GM18499 (cell line): Measurements from ENCODE around the gene EDA2R.

ENCODE experiments used
- ATAC-seq: cut with Tn5 transposase; IDR thresholded peaks from one replicate; pipeline ENCODE4 v1.9.1; 2021; ENCODE audit warnings: moderate number of reproducible peaks; ENCODE audit not compliant: insufficient read depth, unreplicated experiment

EDA2R gene

GRCh38 chrX:66638591-66639500, at the start of gene EDA2R:
Gene EDA2R, minus strand, starts transcription at chrX:66639078. Its CDS starts 23,058 bp downstream, at chrX:66616020.
- ATAC-seq = peak; percentile 95

DNA sequence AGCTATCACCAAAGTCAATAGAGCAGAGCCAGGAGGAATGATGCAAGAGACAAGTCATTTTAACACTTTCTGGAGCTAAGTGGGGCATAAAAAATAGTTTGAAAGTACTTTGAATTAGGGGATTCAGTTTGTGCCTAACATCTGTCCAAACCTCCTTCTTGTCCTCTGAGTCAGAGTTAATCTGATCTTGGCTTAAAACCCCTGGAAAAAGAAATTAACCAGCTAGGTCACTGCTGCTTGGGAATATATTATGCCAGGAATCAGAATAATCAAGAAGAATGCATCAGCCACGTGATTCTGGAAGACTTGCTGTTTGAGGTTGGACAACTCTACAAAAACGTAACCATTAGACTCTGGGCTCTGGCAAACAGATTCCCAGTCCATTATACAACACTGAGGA, 45.3 kb upstream of the EDA2R start:
- no peak for ATAC-seq

- ATAC-seq = no peak
Measured at GRCh38 chrX:66680451-66680850, 41.6 kb upstream of the EDA2R start.

DNA sequence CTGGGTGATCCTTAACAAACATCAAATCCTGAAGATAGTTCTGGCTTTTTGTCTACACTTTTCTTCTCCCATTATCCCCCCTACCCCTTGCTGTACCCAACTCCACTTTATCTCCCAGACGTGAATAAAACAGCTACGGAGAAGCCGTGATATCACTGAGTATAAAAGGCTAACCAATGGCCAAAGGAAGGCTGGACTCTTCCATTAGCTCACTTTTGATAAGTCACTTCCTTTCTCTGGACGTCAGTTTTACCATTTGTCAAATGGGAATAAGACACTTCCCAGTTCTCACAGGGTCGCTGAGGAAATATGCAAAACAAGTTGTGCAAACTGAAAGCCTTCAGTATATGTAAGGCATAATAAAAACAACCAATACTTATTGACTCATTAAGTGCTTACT, 38.6 kb upstream of the EDA2R start:
- ATAC-seq = no peak

DNA sequence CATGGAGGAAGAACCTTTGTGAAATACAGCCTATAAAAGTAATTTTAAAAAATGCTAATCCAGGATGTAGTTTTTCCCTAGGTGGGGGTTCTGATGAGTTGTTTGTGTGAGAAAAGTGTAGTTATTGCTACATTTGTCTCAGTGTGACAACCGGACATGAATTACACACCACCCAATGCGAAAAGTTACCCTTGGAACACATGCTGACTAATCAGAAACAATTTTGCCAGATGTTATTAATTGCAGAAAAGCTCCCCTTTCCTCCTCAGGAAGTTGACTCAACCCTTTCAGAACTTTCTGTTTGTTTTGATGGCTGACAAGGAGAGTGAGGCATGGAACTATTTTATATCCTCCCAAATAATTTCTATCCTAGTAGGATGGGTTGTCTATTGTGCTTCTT, 38.1 kb upstream of the EDA2R start:
- ATAC-seq = no peak

DNA sequence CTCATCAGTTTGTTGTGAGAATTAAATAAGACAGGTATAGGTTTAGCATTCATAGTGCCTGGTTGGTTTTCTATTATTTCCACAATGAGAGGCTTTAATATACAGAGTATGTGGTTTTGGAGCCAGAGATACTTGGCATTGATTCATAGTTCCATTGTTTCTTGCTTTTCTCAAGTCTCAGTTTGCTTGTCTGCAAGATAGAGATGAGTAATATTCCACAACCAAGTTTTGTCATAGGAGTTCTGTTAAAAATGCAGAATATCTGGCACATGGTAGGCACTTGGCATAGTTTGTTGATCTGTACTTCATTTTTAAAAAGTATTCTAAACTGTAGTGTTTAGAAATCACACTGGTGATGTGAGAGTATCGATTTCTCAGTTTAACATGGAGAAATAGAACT, 37.5 kb upstream of the EDA2R start:
- ATAC-seq = no peak

DNA sequence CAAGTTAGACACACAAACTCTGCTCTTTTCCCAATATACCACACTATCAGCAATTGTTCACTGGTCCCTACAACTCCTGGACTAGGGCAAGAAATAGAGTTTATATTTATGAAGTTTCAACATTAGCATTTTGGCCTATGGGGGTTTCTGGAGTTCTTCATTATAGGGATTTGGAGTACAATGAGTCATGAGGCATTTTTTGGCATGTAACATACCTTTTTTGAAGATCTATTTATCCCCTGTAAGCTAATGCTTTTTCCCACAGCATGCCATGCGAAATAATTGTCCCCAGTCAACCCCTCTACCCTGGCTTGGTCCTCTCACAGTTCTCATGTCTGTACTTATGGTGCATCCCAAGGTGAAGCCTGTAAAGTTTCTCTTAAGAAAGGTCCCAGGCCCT, 36.7 kb upstream of the EDA2R start:
- no peak for ATAC-seq

DNA sequence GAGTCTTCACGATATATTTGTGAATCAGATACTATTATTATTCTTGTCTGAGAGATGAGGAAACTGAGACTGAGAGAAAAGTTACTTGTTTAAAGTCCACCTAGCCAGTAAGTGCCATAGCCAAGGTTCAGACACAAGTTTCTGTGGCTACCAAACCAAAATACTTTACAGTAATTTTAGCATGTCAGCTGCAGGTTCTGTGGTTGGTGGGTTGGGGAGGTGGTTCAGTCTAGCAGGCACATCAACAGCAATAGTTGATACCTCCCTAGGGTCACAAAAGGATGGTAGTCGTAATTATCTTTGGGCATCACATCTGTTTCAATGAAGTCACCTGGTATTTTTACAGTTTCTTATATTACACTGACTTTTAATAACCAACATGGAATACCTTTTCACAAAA, 35.6 kb upstream of the EDA2R start:
- ATAC-seq = no peak

- ATAC-seq = no peak
Measured at GRCh38 chrX:66672106-66672505, 33.2 kb upstream of the EDA2R start.

DNA sequence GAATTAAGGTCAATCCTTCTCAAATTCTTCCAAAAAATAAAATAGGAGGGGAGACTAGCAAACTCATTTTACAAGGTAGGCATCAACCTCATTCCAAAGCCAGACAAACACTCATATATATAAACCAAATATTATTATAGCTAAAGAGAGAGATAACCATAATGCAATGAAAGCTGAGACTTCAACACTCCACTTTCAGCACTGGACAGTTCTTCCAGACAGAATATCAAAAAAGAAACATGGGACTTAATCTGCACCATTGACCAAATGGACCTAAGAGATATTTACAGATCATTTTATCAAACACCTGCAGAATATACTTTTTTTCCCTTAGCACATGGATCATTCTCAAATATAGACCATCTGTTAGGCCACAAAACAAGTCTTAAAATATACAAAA, 15.5 kb upstream of the EDA2R start:
- ATAC-seq = no peak

DNA sequence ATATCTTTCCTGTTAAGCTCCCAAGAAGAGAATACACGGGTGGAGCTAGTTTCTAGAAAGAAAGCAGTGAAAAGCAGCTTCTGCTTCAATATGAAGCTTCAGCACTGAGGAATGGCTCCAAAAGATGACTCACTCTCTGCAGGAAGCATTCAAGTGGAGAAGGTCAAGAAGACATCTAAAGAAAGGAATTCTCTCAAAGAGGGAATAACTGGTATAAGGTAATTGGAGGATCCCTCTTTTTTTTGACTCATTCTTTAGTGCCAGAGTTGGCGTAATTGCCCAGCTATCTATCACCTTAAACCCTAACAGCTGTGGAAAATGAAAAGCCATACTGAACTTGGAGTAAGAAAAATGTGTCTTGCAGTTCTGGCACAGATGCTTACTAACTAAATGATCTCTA, 3.5 kb downstream of the EDA2R start:
- no peak for ATAC-seq

DNA sequence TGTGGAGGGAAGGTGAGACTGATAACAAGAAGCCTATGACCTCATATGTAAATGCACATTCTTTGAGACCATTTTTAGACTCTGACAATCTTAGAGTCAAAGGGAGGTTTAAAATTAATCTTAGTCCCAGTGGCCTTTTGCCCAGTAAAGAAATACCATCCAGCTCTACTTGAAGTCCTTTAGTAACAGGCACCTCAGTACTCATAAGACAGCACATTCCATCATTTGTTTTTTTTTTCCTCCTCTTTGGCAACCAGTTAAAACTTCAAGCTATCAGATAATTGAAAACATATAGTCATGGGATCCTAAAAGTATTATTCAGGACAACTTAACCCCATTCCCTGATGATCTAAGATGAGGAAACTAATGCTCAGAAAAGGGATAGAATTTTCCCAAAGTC, 4.6 kb downstream of the EDA2R start:
- ATAC-seq = no peak

DNA sequence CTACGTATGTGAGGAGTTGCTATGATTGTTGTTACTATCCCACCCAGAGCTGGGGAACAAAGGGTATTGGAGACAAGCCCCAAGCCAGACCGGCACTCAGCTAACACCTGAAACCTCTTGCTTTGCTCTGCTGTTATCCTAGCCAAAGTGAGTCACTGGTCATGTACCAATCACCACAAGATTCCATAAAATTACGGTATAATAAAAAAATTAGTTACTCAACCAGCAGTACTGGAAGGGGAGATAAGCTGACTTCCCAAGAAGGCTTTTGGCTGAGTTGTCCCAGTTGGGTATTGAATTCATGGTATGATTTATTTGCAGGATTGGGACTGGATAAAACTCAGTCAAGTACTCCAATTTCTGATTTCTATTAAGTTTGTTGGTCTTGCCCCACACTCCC, 5.3 kb downstream of the EDA2R start:
- no peak for ATAC-seq

DNA sequence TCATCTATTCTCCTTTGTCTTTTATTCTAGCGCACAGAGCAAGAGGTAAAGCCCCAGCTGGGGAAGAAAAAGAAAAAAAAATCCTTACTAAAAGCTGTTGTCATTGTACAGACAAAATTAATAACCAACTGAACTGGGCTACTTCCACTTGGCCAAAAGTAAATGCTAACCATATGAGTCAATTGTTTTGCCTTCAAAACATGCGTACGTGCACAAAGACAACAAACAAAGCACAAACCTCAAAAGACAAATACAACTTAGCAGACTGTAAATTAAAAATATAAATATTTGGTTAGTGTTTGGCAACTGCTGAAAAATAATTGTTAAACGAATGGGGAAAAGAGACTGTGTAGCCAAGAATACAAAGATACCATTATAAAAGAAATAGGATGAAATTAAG, 5.9 kb downstream of the EDA2R start:
- no peak for ATAC-seq

DNA sequence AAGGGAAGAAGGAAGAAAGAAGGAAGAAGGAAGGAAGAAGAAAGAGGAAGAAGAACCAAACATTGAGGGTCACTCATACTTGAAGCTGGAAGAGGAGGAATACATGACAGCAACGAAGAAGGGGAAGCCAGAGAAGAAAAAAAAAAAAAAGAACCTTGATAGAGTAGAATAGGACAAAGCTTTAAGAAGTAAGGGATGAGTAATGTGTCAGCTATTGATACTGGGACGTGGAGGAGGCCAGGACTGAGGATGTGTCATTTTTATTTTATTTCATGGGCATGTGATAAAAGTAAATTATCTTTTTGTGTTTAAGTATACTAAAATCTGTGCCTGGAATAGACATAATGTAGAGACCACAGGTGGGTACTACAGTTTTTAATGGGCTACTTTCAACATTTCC, 6.4 kb downstream of the EDA2R start:
- ATAC-seq = no peak

- no peak for ATAC-seq
Measured at GRCh38 chrX:66625525-66625924, 13.4 kb downstream of the EDA2R start.

DNA sequence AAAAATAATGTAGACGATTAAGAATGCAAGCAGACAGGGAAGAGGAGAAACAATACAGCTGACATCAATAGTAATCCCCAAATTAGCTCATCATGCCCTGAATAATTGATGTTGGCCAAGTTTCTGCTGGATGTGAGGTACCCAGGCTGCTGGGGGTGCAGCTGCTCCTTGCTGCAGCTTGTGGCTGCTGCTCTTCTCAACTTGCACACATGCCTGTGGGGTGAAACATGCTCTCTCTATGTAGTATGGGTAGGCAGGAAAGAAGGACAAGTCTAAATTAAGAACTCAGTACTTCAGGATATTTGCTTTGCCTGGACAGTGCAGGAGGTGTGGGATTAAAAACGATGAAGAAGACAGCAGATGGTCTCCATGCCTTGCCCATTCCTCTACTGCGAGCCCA, 16.7 kb downstream of the EDA2R start:
- ATAC-seq = no peak

- no peak for ATAC-seq
Measured at GRCh38 chrX:66616944-66617343, 21.9 kb downstream of the EDA2R start.

DNA sequence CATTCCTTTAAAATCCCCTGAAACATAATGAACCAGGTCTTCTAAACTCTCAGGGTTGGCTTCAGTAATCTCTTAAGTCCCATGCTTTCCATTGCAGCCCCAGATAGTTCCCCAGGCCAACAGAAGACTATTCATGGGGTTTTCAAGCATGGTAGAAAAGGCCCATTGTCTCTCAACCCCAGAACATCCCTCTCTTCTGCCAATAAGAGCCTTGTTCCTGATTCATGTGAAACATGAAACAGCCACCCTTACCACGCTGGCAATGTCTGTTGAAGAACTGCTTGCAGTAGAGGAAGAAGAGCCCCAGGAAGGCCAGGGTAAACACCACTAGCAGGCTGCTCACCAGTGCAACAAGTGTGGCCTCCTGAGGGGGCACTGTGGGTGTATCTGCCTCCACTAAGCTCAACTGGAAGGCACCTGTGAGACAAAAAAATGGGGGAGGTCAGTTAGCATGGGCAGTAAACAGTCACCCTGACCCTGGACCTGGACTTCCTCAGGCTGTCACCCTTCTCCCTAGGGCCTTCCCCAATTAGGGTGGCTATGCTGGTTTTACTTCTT, 36.4 kb downstream of the EDA2R start:
- no peak for ATAC-seq

DNA sequence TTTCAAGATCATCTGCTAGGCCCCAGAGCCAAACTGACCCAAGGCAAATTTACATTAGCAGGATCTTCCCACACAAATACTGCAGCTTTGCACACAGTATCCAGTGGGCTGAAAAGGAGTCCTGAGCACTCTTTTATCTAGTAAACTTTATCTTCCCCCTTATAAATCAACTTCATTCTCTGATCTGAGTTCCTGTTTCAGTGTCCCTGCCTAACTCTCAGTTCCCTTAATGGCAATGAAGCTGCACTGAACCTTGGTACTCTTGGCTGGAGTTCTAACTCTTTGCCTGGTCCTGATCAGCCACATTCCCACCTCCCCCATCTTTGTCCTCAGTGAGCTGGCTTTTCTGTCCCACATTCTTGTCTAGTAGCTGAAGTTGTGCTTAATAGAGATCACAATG, 37.4 kb downstream of the EDA2R start:
- no peak for ATAC-seq

- no peak for ATAC-seq
Measured at GRCh38 chrX:66579219-66579618, 59.7 kb downstream of the EDA2R start.

- no peak for ATAC-seq
Measured at GRCh38 chrX:66553973-66554372, 84.9 kb downstream of the EDA2R start.
